ENCODE data around the gene CEP170B. TPM values are rescaled to one million over a fixed set of nuclear protein-coding genes. Genes with fewer than 3 reads are reported as not detected.
A peak's percentile ranks its signal among the peaks of the same experiment; 100 is the strongest.

CEP170B gene
- total and polyA plus RNA-seq, 2 of the 8 experiments (the other 6 are each of a cell fraction or from before 2014, with no cell fraction given) = 9.1 to 33.8 TPM

- no peak overlapping the region for H2BK12ac ChIP-seq (ENCODE audit: low read depth, low read length)
- H4K20me1 ChIP-seq (replicated peaks in 1 of 2; ENCODE audit: control insufficient read depth in 1 of 2, insufficient read depth in 2 of 2, low read length in 2 of 2) = peaks cover 32 to 47% of the 10 kb centered on the region in 2 experiments
- H3K23me2 ChIP-seq (ENCODE audit: low read depth, low read length) = peaks cover 16% of the 10 kb centered on the region; the same call in 1 of the 2 replicates
- FAIRE-seq = no peak
- no peak overlapping the region for H4K5ac ChIP-seq (ENCODE audit: insufficient read length, low read depth, low read length)
- H3K4me2 ChIP-seq (ENCODE audit: insufficient read depth in 1 of 2, low read depth in 2 of 2, low read length in 2 of 2) = no peak overlapping the region
- no peak overlapping the region for H4K8ac ChIP-seq (ENCODE audit: extremely low read depth, insufficient read depth, low read length)
- H3K56ac ChIP-seq (replicated peaks; ENCODE audit: insufficient read length, low read depth, low read length) = no peak overlapping the region
- no peak overlapping the region for H3K18ac ChIP-seq (ENCODE audit: extremely low read depth, low read length)
- peaks cover 31% of the 10 kb centered on the region for H3K79me1 ChIP-seq (ENCODE audit: low read depth, low read length)
- H3K4me1 ChIP-seq (replicated peaks in 1 of 4; ENCODE audit: control insufficient read depth in 3 of 4, insufficient read depth in 4 of 4, low read length in 3 of 4) = peaks cover 0 to 25% (median 17%) of the 10 kb centered on the region in 4 experiments; a peak in 6 of 7 replicates
- TF ChIP-seq RNF2 (IDR thresholded peaks at IDR 0.05; ENCODE audit: borderline replicate concordance, low read depth, low read length, missing control alignments, poor library complexity, severe bottlenecking) (no peak), RAD21 (IDR thresholded peaks at IDR 0.05 in 1 of 2, conservative IDR thresholded peaks at IDR 0.05 in 1 of 2; ENCODE audit: low read depth in 2 of 2, low read length in 2 of 2) (peak; percentile 56 to 60), CTCF (IDR thresholded peaks at IDR 0.05; ENCODE audit: control extremely low read depth in 1 of 3, insufficient read depth in 1 of 3, low read depth in 1 of 3, low read length in 3 of 3) (peak in 2 of 3 experiments; percentile 63 to 64; a peak in 3 of 4 replicates)
- no peak overlapping the region for H3K23ac ChIP-seq (ENCODE audit: insufficient read length)
- POLR2A ChIA-PET (ENCODE audit: partially characterized antibody) = interaction anchor here (0.6 to 1.5 kb wide), 3 partner anchors 20 to 430 kb away, joined by 3 to 4 read pairs (median 3); partner anchors contain the start of gene BRF1
- H3K79me2 ChIP-seq (ENCODE audit: control insufficient read depth in 1 of 2, insufficient read depth in 2 of 2, low read length in 2 of 2) = peaks cover 3 to 36% of the 10 kb centered on the region in 2 experiments; a peak in 3 of 4 replicates
- no peaks in the 10 kb centered on the region for H3K27me3 ChIP-seq (replicated peaks in 1 of 4; ENCODE audit: control insufficient read depth in 3 of 4, extremely low read depth in 1 of 4, insufficient read depth in 3 of 4, low read length in 3 of 4)
- no peak overlapping the region for H3K14ac ChIP-seq (ENCODE audit: insufficient read length)
- H3K27ac ChIP-seq (ENCODE audit: low read depth, low read length) = no peak overlapping the region
- peak in 1 of 2 experiments; percentile 81 for DNase-seq (ENCODE audit: low read depth in 1 of 2, low spot score in 2 of 2)
- no peak overlapping the region for H2BK15ac ChIP-seq (ENCODE audit: low read length)
- no peak overlapping the region for H2BK20ac ChIP-seq (ENCODE audit: low read length)
- CTCF ChIA-PET (ENCODE audit: partially characterized antibody) = interaction anchor here (0.7 to 5.7 kb wide), 14 partner anchors 12 to 220 kb away, joined by 3 to 38 read pairs (median 4); no protein-coding TSS in a partner anchor
- no peak overlapping the region for H3K4ac ChIP-seq (replicated peaks; ENCODE audit: insufficient read length, low read depth, low read length)
- no peak overlapping the region for H3K9ac ChIP-seq (replicated peaks in 1 of 4; ENCODE audit: extremely low read depth in 1 of 4, low read depth in 3 of 4, low read length in 3 of 4)
- 82% methylated on average over 20 of the region's 21 CpGs; no CpG with 5 or more reads in 1 of the 2 experiments for WGBS, 2 experiments (ENCODE audit: extremely low coverage in 1 of 2, insufficient coverage in 1 of 2, insufficient read length in 1 of 2, insufficient replicate concordance in 2 of 2, low coverage in 1 of 2, low lambda C conversion rate in 2 of 2, missing lambda C conversion rate in 1 of 2)
- H3K9me3 ChIP-seq (ENCODE audit: insufficient read depth in 2 of 2, low read depth in 1 of 2, low read length in 1 of 2) = no peaks in the 10 kb centered on the region
- H4K91ac ChIP-seq (replicated peaks; ENCODE audit: insufficient read length, low read length) = no peak overlapping the region
- no peak overlapping the region for H2BK120ac ChIP-seq (replicated peaks; ENCODE audit: low read depth, low read length)
- no peak overlapping the region for H2AK5ac ChIP-seq (ENCODE audit: low read depth, low read length)
- no peaks in the 10 kb centered on the region for H3K36me3 ChIP-seq (ENCODE audit: control insufficient read depth in 2 of 4, insufficient read depth in 4 of 4, low read length in 3 of 4)
- no peak overlapping the region for H2BK5ac ChIP-seq (ENCODE audit: low read depth, low read length)
- H2AFZ ChIP-seq (ENCODE audit: low read length) = no peak overlapping the region
- H3K4me3 ChIP-seq (ENCODE audit: extremely low read depth in 1 of 4, insufficient read depth in 2 of 4, low read depth in 3 of 4, low read length in 4 of 4) = no peak overlapping the region
Measured at GRCh38 chr14:104870368-104871144, 5.5 kb downstream of the CEP170B start.

All from H1 (cell line).